GM19463 (cell line): Measurements from ENCODE around the gene ZBTB46.
A peak's percentile ranks its signal among the peaks of the same experiment; 100 is the strongest.

ENCODE experiments used
- ATAC-seq: cut with Tn5 transposase; IDR thresholded peaks from one replicate; pipeline ENCODE4 v1.9.1; 2021; ENCODE audit warnings: mild to moderate bottlenecking, moderate library complexity; ENCODE audit not compliant: unreplicated experiment

ZBTB46 gene

GRCh38 chr20:63708301-63709148 lies 122.5 kb downstream of the ZBTB46 start:
- no peak for ATAC-seq

- peak; percentile 77 for ATAC-seq
Measured at GRCh38 chr20:63707558-63708300, 123.3 kb downstream of the ZBTB46 start, which contains the start of the genes ARFRP1 and ZGPAT. TSS of gene ARFRP1 (minus strand) at chr20:63707976. CDS start at chr20:63707091, 885 bp downstream. TSS of gene ZGPAT (plus strand) at chr20:63708039. CDS start at chr20:63708581, 542 bp downstream.

DNA sequence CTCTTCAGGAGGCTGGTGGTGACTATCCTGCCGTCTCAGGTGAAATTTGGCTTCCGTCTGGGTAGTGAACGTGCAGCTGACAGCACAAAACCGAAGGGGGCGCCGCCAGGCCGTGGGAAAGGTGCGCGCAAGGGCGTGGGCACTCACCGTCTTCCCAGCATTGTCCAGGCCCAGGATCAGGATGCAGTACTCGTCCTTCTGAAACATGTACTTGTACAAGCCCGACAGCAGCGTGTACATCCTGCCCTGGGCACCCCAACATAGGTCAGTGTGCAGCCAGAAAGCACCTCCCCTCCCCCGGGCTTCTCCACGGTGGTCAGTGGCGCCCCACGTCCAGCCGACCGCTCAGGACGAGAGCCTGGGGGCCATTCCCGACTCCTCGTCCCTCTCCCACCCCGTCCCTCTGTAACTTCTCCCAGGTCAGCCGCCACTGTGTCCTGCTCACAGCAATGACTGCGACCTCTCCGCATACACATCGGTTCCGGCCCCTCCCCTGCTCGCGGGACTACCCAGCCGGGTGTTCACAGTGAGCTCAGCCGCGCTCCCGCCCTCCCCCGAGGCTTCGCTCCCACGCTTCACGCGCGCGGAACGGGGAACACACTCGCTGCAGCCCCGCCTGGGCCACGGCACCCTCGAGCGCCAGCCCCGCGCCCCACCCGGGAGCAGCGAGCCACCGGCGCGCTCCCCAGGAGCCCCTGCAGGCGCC lies 124.1 kb downstream of the ZBTB46 start:
- ATAC-seq: peak; percentile 30

- ATAC-seq: no peak
Measured at GRCh38 chr20:63706027-63706695, 124.9 kb downstream of the ZBTB46 start.

DNA sequence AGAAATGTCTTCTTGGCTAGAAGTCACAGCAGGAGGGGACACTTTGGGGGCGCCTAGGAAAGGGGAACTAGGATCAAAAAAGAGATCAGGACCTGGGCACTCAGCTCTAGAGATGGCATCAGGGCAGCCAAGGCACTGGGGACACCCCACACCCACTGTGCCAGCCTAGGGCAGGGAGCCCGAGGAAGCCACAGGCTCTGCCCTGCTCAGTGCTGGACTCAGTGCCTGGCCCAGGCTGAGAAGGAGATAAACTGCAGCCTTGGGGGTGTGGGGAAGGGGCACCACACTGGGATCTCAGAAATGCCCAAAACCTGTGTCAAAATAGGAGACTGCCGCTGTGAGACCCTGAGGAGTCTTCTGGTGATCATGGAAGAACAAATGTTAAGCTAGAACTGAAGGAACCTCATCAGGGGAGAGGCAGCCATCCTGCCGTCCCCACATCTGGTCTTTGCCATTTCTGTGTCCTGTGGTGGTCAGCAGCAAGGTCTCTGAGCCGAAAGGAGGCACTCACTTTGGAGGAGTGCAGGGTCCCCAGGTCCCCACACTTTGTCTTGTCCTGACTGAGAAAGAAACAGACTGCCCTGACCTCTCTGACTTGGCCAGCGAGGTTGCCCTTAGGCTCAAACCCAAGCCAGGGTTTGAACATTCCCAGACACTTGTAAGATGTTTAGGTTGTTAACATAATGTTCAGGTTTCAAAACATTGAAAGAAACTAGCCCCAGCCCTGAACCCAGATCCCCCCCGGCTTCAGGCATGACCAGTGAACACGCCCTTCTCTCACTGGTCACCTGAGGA lies 125.6 kb downstream of the ZBTB46 start:
- no peak for ATAC-seq

GRCh38 chr20:63704749-63705117 lies 126.3 kb downstream of the ZBTB46 start:
- ATAC-seq: no peak

DNA sequence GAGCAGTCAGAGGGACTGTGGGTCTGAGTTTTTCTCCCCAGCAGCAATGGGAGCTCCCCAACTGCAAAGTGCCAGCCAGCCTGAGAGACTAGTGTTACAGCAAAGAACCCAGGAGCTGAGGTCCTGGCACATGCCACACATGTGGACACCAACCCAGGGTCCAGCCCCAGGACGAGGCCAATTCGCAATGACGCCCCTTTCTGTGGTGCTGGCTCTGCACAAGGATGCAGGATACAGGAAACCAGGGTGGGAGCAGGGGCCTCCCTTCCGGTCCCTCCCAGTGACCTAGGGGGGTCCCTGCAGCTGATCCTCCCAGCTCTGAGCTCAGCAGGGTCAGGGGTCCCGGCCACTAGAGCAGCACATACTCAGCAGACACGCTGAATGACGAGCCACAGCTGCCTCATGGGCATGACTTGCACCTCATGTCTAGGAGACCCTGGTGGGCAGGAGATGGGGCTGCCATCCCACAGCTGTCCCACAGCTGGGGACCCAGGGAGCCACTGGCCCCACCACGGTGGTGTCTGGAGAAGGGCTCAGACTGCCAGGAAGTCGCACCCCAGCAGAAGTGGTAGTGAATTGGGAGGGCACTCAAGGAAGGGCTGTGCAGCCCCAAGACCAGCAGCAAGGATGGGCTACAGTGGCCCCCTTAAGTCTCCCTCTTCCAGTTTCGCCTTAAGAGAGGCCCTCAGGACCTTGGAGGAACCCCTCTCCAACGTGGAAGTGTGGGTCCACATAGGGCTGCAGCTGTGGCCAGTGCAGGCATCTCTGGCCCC lies 126.9 kb downstream of the ZBTB46 start:
- ATAC-seq: no peak

DNA sequence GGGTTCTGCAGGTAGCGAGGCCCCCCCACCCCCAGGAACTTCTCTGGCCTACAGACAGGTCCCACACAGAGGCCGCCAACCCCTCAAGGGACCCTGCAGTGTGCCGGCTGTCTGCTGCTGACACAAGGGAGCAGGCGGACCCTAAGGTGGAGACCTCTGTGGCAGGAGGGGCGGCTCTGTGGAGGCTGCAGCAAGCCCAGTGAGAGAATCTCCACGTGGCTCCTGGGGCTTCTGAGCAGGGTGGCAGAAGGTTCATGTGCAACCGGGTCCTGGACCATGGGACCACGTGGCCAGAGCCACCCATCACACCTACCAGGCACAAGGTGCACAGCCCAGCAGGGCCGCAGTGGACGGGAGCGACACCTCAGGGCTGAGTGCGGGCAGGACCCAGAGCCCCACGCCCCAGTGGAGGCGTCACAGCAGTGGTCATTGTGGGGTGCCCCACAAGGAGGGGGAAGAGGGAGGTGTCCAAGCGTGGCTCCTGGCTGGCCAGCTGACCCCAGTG lies 127.5 kb downstream of the ZBTB46 start:
- no peak for ATAC-seq

GRCh38 chr20:63702751-63703470 lies 128.2 kb downstream of the ZBTB46 start:
- ATAC-seq: no peak

- ATAC-seq: no peak
Measured at GRCh38 chr20:63702036-63702665, 128.9 kb downstream of the ZBTB46 start.

GRCh38 chr20:63701329-63702035 lies 129.6 kb downstream of the ZBTB46 start:
- no peak for ATAC-seq

GRCh38 chr20:63701051-63701328 lies 130.1 kb downstream of the ZBTB46 start:
- no peak for ATAC-seq

DNA sequence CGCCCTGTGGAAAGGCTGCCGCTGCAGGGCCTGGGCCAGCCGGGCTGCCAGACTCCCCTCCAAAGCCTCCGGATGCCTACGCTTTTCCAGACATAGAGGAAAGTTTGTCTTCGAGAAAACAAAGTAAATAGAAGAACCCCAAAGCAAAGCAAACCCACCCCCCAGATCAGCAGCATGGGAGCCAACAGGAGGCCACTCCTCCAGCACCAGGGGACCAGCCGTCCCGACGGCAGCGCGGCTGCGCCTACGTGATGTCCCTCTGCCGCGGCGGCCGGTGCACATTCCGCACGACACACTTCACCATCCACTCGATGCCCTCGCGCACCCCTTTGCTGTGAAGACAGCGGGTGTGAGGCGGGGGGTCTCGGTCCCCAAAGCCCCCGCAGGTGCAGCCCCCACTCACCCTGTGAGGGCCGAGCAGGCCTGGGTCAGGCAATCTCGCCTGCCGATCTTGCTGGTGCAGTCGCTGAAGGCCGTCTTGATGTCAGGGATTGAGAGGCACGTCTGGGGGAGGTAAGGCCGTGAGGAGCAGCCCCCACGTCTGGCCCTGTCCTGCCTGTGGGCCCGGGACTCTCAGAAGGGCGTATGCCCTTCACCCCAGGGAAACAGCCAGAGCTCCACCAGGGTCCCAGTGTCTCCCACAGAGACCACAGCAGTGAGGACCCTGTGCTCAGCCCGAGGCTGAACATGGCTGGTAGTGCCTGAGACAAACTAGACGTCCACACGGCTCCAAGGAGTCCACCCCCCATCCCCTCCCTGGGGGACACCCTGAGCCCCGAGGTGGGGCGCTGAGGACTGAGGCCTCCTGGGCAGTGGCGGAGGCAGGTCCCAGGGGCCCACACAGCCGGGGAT lies 130.6 kb downstream of the ZBTB46 start:
- no peak for ATAC-seq

- no peak for ATAC-seq
Measured at GRCh38 chr20:63699466-63700198, 131.4 kb downstream of the ZBTB46 start.

GRCh38 chr20:63698739-63699465 lies 132.2 kb downstream of the ZBTB46 start:
- ATAC-seq: no peak
